Lower leg skin (tissue), 3 donors: Measurements from ENCODE around the gene PTHLH.

Source experiments
- POLR2A ChIP-seq, 2 donors: fragments of 450-650 bp; IDR thresholded peaks; one replicate each; pipeline ENCODE4 v1.6.1; 2016 to 2017; ENCODE audit warnings: antibody characterized with exemption in 2 of 2, mild to moderate bottlenecking in 1 of 2, moderate library complexity in 1 of 2
- TF ChIP-seq, protein P1 (sequence below), 3 donors: fragments of 450-650 bp; IDR thresholded peaks; one replicate each; pipeline ENCODE4 v1.5.1; 2016; ENCODE audit warnings: antibody characterized with exemption in 3 of 3, mild to moderate bottlenecking in 3 of 3, moderate library complexity in 2 of 3

DNA sequence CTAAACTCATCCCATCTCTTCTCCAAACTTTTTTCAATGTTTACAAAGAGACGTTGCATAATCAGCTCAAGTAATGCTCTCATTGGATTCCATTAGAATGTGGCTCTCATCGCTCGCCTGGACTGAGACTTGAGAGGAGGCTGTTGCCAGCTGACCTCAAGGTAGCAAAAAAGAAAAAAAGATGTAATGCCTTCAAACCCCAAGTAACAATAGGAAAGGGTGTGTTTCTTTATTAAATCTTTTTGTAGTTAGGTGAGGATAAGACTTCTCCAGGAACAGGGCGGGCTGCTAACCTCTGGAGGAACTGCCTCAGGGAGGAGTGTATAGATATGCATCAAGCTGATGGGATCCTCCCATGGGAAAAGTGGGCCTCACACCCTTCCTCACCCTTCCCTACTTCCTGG, 956 bp upstream of the PTHLH start:
- TF ChIP-seq, protein P1, sequence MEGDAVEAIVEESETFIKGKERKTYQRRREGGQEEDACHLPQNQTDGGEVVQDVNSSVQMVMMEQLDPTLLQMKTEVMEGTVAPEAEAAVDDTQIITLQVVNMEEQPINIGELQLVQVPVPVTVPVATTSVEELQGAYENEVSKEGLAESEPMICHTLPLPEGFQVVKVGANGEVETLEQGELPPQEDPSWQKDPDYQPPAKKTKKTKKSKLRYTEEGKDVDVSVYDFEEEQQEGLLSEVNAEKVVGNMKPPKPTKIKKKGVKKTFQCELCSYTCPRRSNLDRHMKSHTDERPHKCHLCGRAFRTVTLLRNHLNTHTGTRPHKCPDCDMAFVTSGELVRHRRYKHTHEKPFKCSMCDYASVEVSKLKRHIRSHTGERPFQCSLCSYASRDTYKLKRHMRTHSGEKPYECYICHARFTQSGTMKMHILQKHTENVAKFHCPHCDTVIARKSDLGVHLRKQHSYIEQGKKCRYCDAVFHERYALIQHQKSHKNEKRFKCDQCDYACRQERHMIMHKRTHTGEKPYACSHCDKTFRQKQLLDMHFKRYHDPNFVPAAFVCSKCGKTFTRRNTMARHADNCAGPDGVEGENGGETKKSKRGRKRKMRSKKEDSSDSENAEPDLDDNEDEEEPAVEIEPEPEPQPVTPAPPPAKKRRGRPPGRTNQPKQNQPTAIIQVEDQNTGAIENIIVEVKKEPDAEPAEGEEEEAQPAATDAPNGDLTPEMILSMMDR (IDR thresholded peaks at IDR 0.05) = no peak
- TF ChIP-seq POLR2A (IDR thresholded peaks at IDR 0.05) = no peak
